Measurements from ENCODE around the gene BUD31. TPM values are rescaled to one million over a fixed set of nuclear protein-coding genes. Genes with fewer than 3 reads are reported as not detected.

Gene BUD31
- total and polyA plus RNA-seq, 2 of the 4 experiments (the other 2 are of a cell fraction) = 72.6 to 97.2 TPM

DNA sequence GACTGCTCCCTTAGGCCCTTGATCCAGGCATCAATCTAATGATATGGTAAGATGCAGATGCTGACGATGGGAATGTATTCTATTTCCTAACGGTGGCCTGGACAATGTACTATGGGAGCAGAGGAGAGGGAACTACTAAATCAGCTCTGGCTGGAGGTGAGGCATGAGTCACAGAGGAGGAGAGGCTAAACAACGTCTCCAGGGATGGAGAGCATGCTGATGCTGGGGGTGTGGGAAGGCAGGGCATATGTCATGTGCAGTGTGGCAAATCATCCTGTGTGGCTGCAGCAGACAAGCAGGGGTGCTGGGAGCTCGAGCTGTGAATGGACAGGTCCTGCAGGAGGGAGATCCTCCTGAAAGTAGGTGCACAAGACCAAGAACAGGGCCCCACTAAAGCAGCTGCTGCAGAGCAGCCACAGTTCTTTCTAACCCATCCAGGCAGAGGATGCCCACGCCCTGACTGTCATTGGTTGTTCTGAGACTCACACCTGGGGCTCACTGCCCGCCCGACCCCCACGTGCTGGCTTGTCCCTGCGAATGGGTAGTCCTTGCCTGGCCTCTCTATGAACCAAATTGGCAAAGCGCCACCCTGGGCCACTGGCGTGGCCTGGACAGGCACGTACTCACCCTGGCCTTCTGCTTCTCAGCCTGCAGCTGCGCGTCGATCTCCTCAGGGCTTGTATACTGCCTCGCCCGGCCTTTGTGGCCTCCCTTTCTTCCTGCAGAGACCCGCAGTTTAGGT lies 4.4 kb upstream of the BUD31 start:
- Histone ChIP-seq H2AFZ (replicated peaks; ENCODE audit: low read length, poor library complexity) (peak overlapping the region; percentile 1), H3K9ac (ENCODE audit: low read depth, low read length) (no peak overlapping the region), H2AK5ac (ENCODE audit: low read depth, low read length) (no peak overlapping the region), H3K9me3 (ENCODE audit: control insufficient read depth, insufficient read depth, low read length) (no peaks in the 10 kb centered on the region), H3K4me2 (ENCODE audit: low read depth, low read length) (no peak overlapping the region), H3K4ac (ENCODE audit: low read depth, low read length) (no peak overlapping the region), H2BK5ac (ENCODE audit: low read depth, low read length, poor library complexity, severe bottlenecking) (no peak overlapping the region), H4K5ac (ENCODE audit: low read depth, low read length) (no peak overlapping the region), H3K36me3 (ENCODE audit: control insufficient read depth, insufficient read depth, low read length) (peaks cover 42% of the 10 kb centered on the region), H2BK120ac (ENCODE audit: low read depth, low read length) (no peak overlapping the region), H3K18ac (ENCODE audit: low read depth, low read length) (no peak overlapping the region), H3K14ac (replicated peaks; ENCODE audit: low read depth, low read length) (no peak overlapping the region), H3K27ac (ENCODE audit: insufficient read depth, low read length) (no peak overlapping the region), H3K79me1 (ENCODE audit: low read depth in 1 of 2, low read length in 2 of 2) (peaks cover 18 to 77% of the 10 kb centered on the region in 2 experiments), H3K56ac (ENCODE audit: extremely low read depth, insufficient read depth, low read length) (no peak overlapping the region), H4K20me1 (ENCODE audit: insufficient read depth, low read length) (peaks cover 68% of the 10 kb centered on the region), H3K4me3 (ENCODE audit: insufficient read depth, low read depth, low read length) (no peak overlapping the region), H3K27me3 (ENCODE audit: control insufficient read depth, insufficient read depth, low read length) (no peaks in the 10 kb centered on the region), H4K8ac (ENCODE audit: low read depth in 2 of 2, low read length in 2 of 2) (no peak overlapping the region), H3K4me1 (ENCODE audit: control insufficient read depth, insufficient read depth, low read length) (peaks cover 8% of the 10 kb centered on the region; the same call in 1 of the 2 replicates), H3K9me1 (ENCODE audit: insufficient read depth, low read length) (peaks cover 12% of the 10 kb centered on the region), H2BK20ac (ENCODE audit: low read depth, low read length) (no peak overlapping the region), H2BK15ac (ENCODE audit: low read depth, low read length) (no peak overlapping the region), H3K23ac (ENCODE audit: low read depth, low read length) (no peak overlapping the region), H4K91ac (ENCODE audit: insufficient read depth, low read depth, low read length) (no peak overlapping the region), H2AK9ac (replicated peaks; ENCODE audit: low read depth, low read length, poor library complexity) (no peak overlapping the region)
- 0 out of 2 replicates have a peak, but pooled peaks have one; percentile 2 for ATAC-seq (ENCODE audit: low read depth)
- 85% methylated on average over 16 of the region's 18 CpGs; no CpG with 5 or more reads in 1 of the 2 experiments for WGBS, 2 experiments (ENCODE audit: extremely low coverage in 2 of 2, insufficient read length in 1 of 2)
- dilution Hi-C loops (cut with HindIII; ENCODE audit: low sequenced_read_pairs, unreplicated experiment) = no loop called here
- POLR2A ChIA-PET (ENCODE audit: unreplicated experiment) = interaction anchor here (0.6 kb wide), 1 partner anchor 659 kb away, joined by 3 read pairs; no protein-coding TSS in a partner anchor
- DNase-seq = peak; percentile 59
- TF ChIP-seq MAFK (IDR thresholded peaks at IDR 0.05; ENCODE audit: low read depth, low read length) (no peak), MXI1 (IDR thresholded peaks at IDR 0.05; ENCODE audit: borderline replicate concordance, low read depth, low read length) (peak; percentile 60; the same call in 1 of the 2 replicates)
- in situ Hi-C loops (cut with MboI; ENCODE audit: low sequenced_read_pairs) = no loop called here
- BruUV-seq (replicated peaks) = no TSS peak
- CTCF ChIA-PET = no interaction called here
- intact Hi-C loops (cut with micrococcal nuclease) = no loop called here

All from IMR-90 (cell line).